B cell (primary cell): ENCODE measurements around the gene SPRR1A. TPM values are rescaled to one million over a fixed set of nuclear protein-coding genes. Genes with fewer than 3 reads are reported as not detected.

Source experiments
- ATAC-seq: fragments of 200-7000 bp; cut with Tn5 transposase; one replicate; pipeline ENCODE4 v1.10.0; 2021; ENCODE audit warnings: low read depth, mild to moderate bottlenecking, moderate number of reproducible peaks, moderate library complexity
- CTCF ChIA-PET: fragments of 350-600 bp; sonication (Branson Sonifier 250); formaldehyde crosslinking; loops from one replicate; lab custom pipeline; 2021; ENCODE audit warnings: antibody characterized with exemption, inconsistent platforms; lab: Charles Lee
- POLR2A ChIA-PET: fragments of 350-600 bp; sonication (Branson Sonifier 250); formaldehyde crosslinking; loops from one replicate; lab custom pipeline; 2021; ENCODE audit warnings: antibody characterized with exemption; lab: Charles Lee
- DNase-seq: peaks from one replicate; pipeline ENCODE4 v3.0.0; 2013
- H2AFZ ChIP-seq: 2 replicates; pipeline ENCODE4 v1.6.1; 2012; ENCODE audit warnings: mild to moderate bottlenecking, low read depth, low read length; ENCODE audit not compliant: insufficient read depth, poor library complexity, severe bottlenecking
- H3K27ac ChIP-seq, 2 donors: 1 replicate in 1 of 2; 2 replicates in 1 of 2; pipeline ENCODE4 v1.5.1; 2012 to 2013; ENCODE audit warnings: low read length in 2 of 2, mild to moderate bottlenecking in 2 of 2, moderate library complexity in 1 of 2
- H3K27me3 ChIP-seq, 4 experiments: fragments of 200-600 bp in 1 of 4; sonication (generic) in 1 of 4; replicated peaks in 1 of 4; 1 replicate in 2 of 4; 2 replicates in 2 of 4; pipeline versions ENCODE4 v1.6.1 to v1.7.0; 2013 to 2016; ENCODE audit warnings: low read length in 3 of 4, mild to moderate bottlenecking in 2 of 4, mixed read lengths in 1 of 4, moderate library complexity in 1 of 4; ENCODE audit not compliant: insufficient read depth in 4 of 4, control insufficient read depth in 3 of 4; ENCODE audit errors: control extremely low read depth in 1 of 4
- H3K36me3 ChIP-seq, 2 experiments: replicated peaks in 1 of 2; 1 replicate in 1 of 2; 2 replicates in 1 of 2; pipeline versions ENCODE4 v1.6.1 to v1.7.1; 2013; ENCODE audit warnings: low read length in 1 of 2; ENCODE audit not compliant: insufficient read depth in 2 of 2, control insufficient read depth in 1 of 2; ENCODE audit errors: control extremely low read depth in 1 of 2, extremely low read depth in 1 of 2
- H3K4me1 ChIP-seq, 2 donors: fragments of 200-600 bp in 1 of 2; sonication (generic) in 1 of 2; 1 replicate in 1 of 2; 2 replicates in 1 of 2; pipeline versions ENCODE4 v1.5.1 to v1.6.1; 2013 to 2017; ENCODE audit warnings: low read length in 2 of 2; ENCODE audit not compliant: control insufficient read depth in 2 of 2, insufficient read depth in 2 of 2
- H3K4me2 ChIP-seq: replicated peaks from 2 replicates; pipeline ENCODE3; 2012; ENCODE audit warnings: mild to moderate bottlenecking, low read depth, low read length; ENCODE audit not compliant: poor library complexity, severe bottlenecking
- H3K4me3 ChIP-seq, 5 experiments: fragments of 200-600 bp in 1 of 5; sonication (generic) in 1 of 5; 1 replicate in 3 of 5; 2 replicates in 2 of 5; pipeline versions ENCODE4 v1.5.1 to v1.7.0; 2011 to 2016; ENCODE audit warnings: low read length in 4 of 5, mild to moderate bottlenecking in 4 of 5, low read depth in 2 of 5, control low read depth in 1 of 5, moderate library complexity in 1 of 5; ENCODE audit not compliant: insufficient read depth in 1 of 5; ENCODE audit errors: control extremely low read depth in 1 of 5, extremely low read depth in 1 of 5
- H3K79me2 ChIP-seq: fragments of 200-600 bp; sonication (generic); one replicate; pipeline ENCODE4 v1.6.0; 2016; ENCODE audit warnings: low read length; ENCODE audit not compliant: control insufficient read depth, insufficient read depth
- H3K9ac ChIP-seq: fragments of 200-600 bp; sonication (generic); 2 replicates; pipeline ENCODE4 v1.6.1; 2017; ENCODE audit warnings: mild to moderate bottlenecking, low read length, moderate library complexity
- H3K9me3 ChIP-seq, 3 donors: one replicate each; pipeline versions ENCODE4 v1.6.1 to v1.7.1; 2013; ENCODE audit warnings: low read length in 2 of 3; ENCODE audit not compliant: control insufficient read depth in 2 of 3, insufficient read depth in 1 of 3; ENCODE audit errors: control extremely low read depth in 1 of 3
- H4K20me1 ChIP-seq: 2 replicates; pipeline ENCODE4 v1.6.0; 2012; ENCODE audit warnings: mild to moderate bottlenecking, low read length; ENCODE audit not compliant: insufficient read depth, control insufficient read depth, poor library complexity, severe bottlenecking
- H3K27ac Mint-ChIP-seq: one replicate; pipeline ENCODE4 v1.8.0; 2021; ENCODE audit warnings: mixed read lengths
- H3K27me3 Mint-ChIP-seq: one replicate; pipeline ENCODE4 v1.8.0; 2021; ENCODE audit warnings: mixed read lengths
- H3K4me1 Mint-ChIP-seq: one replicate; pipeline ENCODE4 v1.8.0; 2021; ENCODE audit warnings: mixed read lengths
- H3K4me3 Mint-ChIP-seq: one replicate; pipeline ENCODE4 v1.8.0; 2021; ENCODE audit warnings: mixed read lengths
- H3K9me3 Mint-ChIP-seq: one replicate; pipeline ENCODE4 v1.8.0; 2022; ENCODE audit warnings: mixed read lengths; ENCODE audit not compliant: insufficient read depth
- CTCF ChIP-seq: fragments of 200-600 bp; IDR thresholded peaks from one replicate; pipeline ENCODE4 v1.8.0; 2022; ENCODE audit warnings: antibody characterized with exemption, mild to moderate bottlenecking
- EZH2 ChIP-seq: IDR thresholded peaks from 2 replicates; pipeline ENCODE4 v1.6.1; 2012; ENCODE audit warnings: borderline replicate concordance, low read depth, mild to moderate bottlenecking, moderate library complexity, low read length; ENCODE audit not compliant: insufficient read depth, poor library complexity, severe bottlenecking
- WGBS: methylation state at CpG from one replicate; pipeline ENCODE4 v1.1.5; 2013; ENCODE audit warnings: missing lambda C conversion rate; ENCODE audit not compliant: insufficient coverage; 5-methylcytosine and 5-hydroxymethylcytosine counted together
- intact Hi-C: fragments of 100-400 bp; cut with micrococcal nuclease; formaldehyde crosslinking; loops from one replicate; pipeline ENCODE4 v1.10.0; 2022
- polyA plus RNA-seq: library from polyadenylated mRNA; depleted of rRNA; stranded (reverse); fragments of >200 nt; gene quantifications from 2 replicates; pipeline ENCODE4 v1.2.3, GENCODE V29; 2012
- total RNA-seq, 2 donors: library from RNA; stranded (reverse); fragments of 120-200 nt in 1 of 2; gene quantifications; 1 replicate in 1 of 2; 2 replicates in 1 of 2; pipeline versions ENCODE4 v1.2.3 to v1.2.4, GENCODE V29; 2013 to 2022

Gene SPRR1A
- total and polyA plus RNA-seq, 2 donors (not counting 1 experiment from before 2014, with no cell fraction given), result not detected

DNA sequence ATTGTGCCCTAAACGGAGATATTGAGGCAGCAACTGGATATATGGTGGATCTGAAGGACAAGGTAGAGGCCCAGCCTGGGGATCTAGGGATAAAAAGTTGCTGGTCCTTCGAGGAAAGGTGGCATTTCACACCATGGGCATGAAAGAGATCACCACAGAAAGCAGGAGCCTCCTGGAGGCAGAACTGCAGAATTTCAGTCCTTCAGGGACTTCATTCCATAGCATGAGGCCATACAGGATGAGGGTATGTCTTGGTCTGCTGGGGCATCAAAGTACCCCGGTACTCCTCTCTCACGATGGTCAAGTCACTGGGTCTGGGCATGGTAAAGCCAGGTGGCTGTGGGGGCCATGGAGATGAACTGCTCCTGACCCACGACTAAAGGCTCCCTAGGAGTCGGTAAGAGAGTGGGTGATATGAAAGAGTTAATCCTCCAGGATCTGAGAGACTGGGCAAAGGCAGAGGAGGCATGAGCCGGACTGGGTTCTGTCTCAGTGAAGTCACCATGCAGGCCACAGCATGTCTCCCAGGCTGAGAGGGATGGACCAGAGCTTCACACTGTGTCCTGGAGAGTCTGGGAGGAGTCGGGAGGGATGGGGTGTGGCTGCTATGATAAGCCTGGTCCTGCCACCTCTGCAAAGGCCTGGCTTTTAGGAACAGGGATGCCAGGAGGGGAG, 42.7 kb upstream of the SPRR1A start:
- Histone ChIP-seq H4K20me1 (no peaks in the 10 kb centered on the region), H3K4me2 (no peak overlapping the region), H3K79me2 (no peaks in the 10 kb centered on the region), H3K4me1 (no peaks in the 10 kb centered on the region), H3K9ac (no peak overlapping the region), H2AFZ (no peak overlapping the region), H3K9me3 (no peaks in the 10 kb centered on the region), H3K36me3 (no peaks in the 10 kb centered on the region), H3K27me3 (peaks cover 0 to 3% (median 0%) of the 10 kb centered on the region in 4 experiments), H3K27ac (no peak overlapping the region), H3K4me3 (no peak overlapping the region)
- WGBS, result 86% methylated on average over 8 of the region's 8 CpGs
- ChIA-PET CTCF (no interaction called here), POLR2A (no interaction called here)
- H3K27ac Mint-ChIP-seq, result no peak overlapping the region
- no peak overlapping the region for H3K4me3 Mint-ChIP-seq
- intact Hi-C loops, result no loop called here
- TF ChIP-seq EZH2 (no peak), CTCF (no peak)
- H3K9me3 Mint-ChIP-seq, result no peaks in the 10 kb centered on the region
- DNase-seq (no peak), ATAC-seq (no peak)
- H3K27me3 Mint-ChIP-seq, result peaks cover 20% of the 10 kb centered on the region
- no peaks in the 10 kb centered on the region for H3K4me1 Mint-ChIP-seq

DNA sequence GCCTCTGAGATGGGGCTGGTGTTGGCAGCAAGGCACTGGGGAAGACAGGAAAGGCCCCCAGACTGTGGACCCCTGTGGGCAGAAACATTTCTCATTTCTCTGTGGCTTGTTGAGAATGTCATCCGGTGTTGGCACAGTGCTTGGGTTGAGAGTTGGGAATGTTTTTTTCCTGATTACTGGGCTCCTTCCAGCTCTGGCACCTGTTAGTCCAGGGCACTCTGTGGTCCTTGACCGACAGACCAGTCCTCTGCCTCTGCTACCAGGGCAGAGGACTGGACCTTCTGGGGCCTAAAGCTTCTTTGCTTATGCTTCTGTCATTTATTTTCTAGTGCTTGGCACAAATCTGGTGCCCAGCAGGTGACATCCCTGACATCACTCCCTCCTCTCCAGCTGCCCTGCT, 41.7 kb upstream of the SPRR1A start:
- no peaks in the 10 kb centered on the region for H3K79me2 ChIP-seq
- H3K36me3 ChIP-seq, result no peaks in the 10 kb centered on the region
- H3K27ac ChIP-seq, result no peak overlapping the region
- no peak overlapping the region for H3K4me2 ChIP-seq
- H3K4me3 Mint-ChIP-seq, result no peak overlapping the region
- H2AFZ ChIP-seq, result no peak overlapping the region
- no peak overlapping the region for H3K9ac ChIP-seq
- DNase-seq, result no peak
- intact Hi-C loops, result no loop called here
- CTCF ChIA-PET, result no interaction called here
- H3K4me3 ChIP-seq, result no peak overlapping the region
- H3K27ac Mint-ChIP-seq, result no peak overlapping the region
- TF ChIP-seq EZH2 (no peak), CTCF (no peak)
- no peak for ATAC-seq
- H3K4me1 Mint-ChIP-seq, result no peaks in the 10 kb centered on the region
- 96% methylated on average over 2 of the region's 2 CpGs for WGBS
- no peaks in the 10 kb centered on the region for H3K9me3 ChIP-seq
- no peaks in the 10 kb centered on the region for H4K20me1 ChIP-seq
- no peaks in the 10 kb centered on the region for H3K9me3 Mint-ChIP-seq
- no peaks in the 10 kb centered on the region for H3K27me3 ChIP-seq
- H3K27me3 Mint-ChIP-seq, result peaks cover 22% of the 10 kb centered on the region
- H3K4me1 ChIP-seq, result no peaks in the 10 kb centered on the region
- POLR2A ChIA-PET, result no interaction called here
